Measurements from ENCODE around the gene PRR30.
"Not testable (repeated sequence)": the region's sequence is repeated elsewhere in the genome, so short reads cannot be mapped to it uniquely, and the experiment has no call there.

Gene PRR30

GRCh38 chr2:27139310-27139709, at the start of gene PRR30:
Gene PRR30 (minus strand): TSS chr2:27139410. CDS start chr2:27138329, 1,081 bp downstream.
- no peak for DNase-seq (ENCODE audit: low read depth, low spot score)

GRCh38 chr2:27186613-27187345, 47.6 kb upstream of the PRR30 start:
- DNase-seq (ENCODE audit: low read depth, low spot score) = no peak

GRCh38 chr2:27185331-27186026, 46.3 kb upstream of the PRR30 start:
- no peak for DNase-seq (ENCODE audit: low read depth, low spot score)

DNA sequence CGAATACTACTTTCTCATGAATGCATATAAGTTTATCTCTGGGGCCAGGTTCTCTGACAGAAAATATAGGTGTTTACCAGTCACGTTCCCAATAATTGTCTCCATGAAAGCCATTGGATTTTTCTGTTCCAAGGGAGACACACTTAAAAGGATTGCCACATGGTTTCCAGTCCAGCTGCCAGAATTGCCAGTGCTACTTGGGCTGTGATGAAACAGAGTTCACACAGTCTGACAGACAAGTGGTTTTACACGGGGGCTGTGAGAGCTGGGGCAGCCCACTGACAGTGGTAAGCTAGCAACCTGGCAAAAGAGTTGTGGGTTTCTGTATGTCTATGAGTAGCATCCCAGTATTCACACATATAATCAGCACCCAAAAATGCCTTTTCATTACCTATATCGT, 44.9 kb upstream of the PRR30 start:
- no peak for DNase-seq (ENCODE audit: low read depth, low spot score)

DNA sequence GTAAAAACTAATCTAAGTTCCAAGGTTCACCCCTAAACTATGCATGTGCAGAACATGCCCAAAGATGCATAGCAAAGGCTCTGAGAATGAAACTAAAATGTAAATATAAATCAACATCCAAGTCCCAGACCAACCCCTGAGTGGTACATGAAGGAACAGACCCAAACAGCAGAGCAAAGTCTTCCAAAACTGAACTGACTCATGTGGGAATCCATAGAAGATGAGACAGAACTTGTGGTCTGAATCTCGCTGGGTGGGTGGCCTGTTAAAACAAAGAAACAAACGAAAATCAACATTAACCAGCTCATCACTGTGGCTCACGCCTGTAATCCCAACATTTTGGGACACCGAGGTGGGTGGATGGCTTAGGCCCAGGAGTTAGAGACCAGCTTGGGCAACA, 43.1 kb upstream of the PRR30 start:
- DNase-seq (ENCODE audit: low read depth, low spot score) = peak; percentile 37

GRCh38 chr2:27179344-27180000, 40.3 kb upstream of the PRR30 start:
- no peak for DNase-seq (ENCODE audit: low read depth, low spot score)

GRCh38 chr2:27178469-27178868, 39.3 kb upstream of the PRR30 start:
- no peak for DNase-seq (ENCODE audit: low read depth, low spot score)

GRCh38 chr2:27177441-27178351, 38.5 kb upstream of the PRR30 start:
- DNase-seq (ENCODE audit: low read depth, low spot score) = no peak

GRCh38 chr2:27175781-27176180, 36.6 kb upstream of the PRR30 start:
- not testable (repeated sequence) for DNase-seq (ENCODE audit: low read depth, low spot score)

GRCh38 chr2:27175330-27175729, 36.1 kb upstream of the PRR30 start:
- no peak for DNase-seq (ENCODE audit: low read depth, low spot score)

- no peak for DNase-seq (ENCODE audit: low read depth, low spot score)
Measured at GRCh38 chr2:27174638-27175037, 35.4 kb upstream of the PRR30 start.

DNA sequence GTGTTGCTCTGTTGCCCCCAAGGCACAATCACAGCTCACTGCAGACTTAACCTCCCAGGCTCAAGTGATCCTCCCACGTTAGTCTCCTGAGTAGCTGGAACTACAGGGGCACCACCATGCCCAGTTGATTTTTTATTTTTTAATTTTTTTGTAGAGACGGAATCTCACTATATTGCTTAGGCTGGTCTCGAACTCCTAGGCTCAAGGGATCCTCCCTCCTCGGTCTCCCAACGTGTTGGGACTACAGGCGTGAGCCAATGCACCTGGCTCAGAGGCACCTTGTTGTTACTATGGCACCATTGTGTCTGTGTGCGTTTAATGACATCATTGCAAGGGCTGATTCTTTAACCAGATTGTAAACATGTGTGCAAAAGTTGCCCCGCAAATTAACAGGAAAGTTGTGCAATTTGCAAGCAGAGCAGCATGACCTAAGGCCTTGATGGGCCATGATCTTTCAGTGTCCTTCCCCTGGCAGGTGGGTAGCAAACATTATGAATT, 32.2 kb upstream of the PRR30 start:
- no peak for DNase-seq (ENCODE audit: low read depth, low spot score)

- no peak for DNase-seq (ENCODE audit: low read depth, low spot score)
Measured at GRCh38 chr2:27170581-27171337, 31.5 kb upstream of the PRR30 start.

DNA sequence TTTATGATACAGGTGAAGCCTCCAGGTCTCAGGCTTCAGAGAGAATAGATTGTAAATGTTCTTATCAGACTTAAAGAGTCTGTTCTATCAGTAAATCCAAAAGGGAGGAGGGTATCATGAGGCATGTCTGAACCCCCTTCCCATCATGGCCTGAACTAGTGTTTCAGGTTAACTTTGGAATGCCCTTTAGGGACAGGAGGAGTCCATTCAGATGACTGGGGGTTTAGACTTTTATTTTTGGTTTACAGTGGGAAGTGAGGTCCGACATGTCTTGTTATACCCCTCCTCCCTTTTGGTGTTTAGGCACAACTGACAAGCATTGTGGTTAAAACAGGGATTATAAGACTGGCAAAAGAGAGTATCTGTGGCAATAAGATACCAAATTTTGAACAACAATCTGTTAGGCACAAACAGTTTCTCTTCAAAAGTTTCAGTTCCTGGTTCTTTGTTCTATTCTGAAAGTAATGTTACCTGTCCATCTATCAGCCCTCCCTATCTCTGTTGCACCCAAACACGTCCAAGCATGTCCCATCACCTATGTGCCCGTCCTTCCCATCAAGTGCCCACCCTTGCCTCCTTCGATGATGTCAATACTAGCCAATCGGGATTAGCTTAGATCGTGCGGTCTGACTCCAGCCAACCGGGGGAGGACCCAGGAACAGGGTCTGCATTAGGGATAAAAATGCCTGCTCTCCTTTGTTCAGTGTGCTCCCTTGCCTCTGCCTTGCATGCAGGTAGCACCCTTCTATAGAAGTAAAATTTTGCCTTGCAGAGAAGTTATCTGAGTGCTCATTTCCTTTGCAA, 26.0 kb upstream of the PRR30 start:
- no peak for DNase-seq (ENCODE audit: low read depth, low spot score)

DNA sequence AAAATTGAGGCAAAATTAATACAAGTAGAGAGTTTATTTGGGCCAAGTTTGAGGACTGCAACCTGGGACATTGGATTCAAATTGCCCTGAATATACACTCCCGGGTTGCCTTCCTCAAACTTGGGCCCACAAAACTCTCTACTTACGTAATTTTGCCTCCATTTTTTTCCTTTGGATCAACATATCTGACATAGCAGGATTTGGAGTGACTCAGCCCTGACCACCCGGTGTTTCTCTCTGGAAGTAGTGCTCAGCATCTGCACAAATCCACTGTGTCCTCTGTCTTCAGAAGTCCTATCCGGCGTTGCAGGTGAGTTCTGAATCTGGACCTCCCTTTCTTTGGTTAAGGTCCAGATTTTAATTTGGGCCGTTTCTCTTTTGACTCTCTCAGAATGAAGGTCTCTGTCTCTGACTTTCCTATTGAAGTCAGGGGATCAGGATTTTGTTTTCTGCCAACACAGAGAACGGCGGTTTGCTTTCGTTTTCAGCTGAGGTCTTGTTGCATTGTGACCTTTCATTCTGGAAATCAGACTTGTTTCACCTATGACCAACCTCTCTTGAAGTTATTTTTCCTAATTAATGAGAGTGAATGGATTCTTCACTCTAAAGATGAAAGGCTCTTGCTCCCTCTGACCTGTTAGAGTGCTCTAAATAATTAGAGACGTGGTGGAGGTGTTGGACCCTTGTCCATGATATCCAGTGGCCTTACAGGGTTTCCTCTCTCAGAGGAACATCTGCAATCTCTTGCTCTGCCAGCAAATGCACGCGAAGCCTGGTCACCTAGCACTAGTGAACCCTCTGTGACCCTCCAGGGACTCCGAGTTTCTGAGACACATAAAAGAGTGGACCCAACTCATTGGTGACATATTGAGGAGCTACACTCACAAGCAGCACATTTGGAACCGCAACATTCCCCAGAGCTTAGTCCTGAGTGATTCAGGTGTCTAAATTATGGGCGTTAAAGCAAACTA, 23.2 kb upstream of the PRR30 start:
- DNase-seq (ENCODE audit: low read depth, low spot score) = no peak

DNA sequence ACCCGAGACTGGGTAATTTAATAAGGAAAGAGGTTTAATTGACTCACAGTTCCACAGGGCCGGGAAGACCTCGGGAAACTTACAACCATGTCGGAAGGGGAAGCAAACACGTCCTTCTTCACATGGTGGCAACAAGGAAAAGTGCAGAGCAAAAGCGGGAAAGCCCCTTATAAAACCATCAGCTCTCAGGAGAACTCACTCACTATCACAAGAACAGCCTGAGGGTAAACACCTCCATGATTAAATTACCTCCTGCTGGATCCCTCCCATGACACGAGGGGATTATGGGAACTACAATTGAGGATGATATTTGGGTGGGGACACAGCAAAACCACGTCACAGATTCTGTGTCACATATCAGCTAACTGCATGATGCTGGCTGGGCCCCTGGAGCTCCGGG, 21.0 kb upstream of the PRR30 start:
- DNase-seq (ENCODE audit: low read depth, low spot score) = no peak

- no peak for DNase-seq (ENCODE audit: low read depth, low spot score)
Measured at GRCh38 chr2:27159271-27159670, 20.1 kb upstream of the PRR30 start.

DNA sequence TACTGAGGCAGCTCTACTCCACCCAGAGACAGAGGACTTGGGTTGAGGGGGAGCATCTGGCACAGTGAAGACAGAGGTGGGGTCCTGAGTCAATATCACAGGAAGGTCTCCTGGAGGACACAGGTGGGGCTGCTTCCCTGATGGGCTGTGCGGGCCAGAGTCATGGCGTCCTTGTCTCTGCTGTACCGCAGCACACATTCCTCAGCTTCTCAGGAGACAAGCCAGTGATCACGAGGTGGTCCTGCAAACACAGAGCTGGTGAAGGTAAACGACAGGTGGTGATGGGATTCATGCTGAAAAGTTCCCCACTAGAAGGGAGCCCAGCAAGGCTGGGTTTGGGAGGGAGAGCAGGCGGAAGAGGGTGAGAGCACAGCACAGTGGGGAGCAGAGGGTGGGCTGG, 19.3 kb upstream of the PRR30 start:
- no peak for DNase-seq (ENCODE audit: low read depth, low spot score)

DNA sequence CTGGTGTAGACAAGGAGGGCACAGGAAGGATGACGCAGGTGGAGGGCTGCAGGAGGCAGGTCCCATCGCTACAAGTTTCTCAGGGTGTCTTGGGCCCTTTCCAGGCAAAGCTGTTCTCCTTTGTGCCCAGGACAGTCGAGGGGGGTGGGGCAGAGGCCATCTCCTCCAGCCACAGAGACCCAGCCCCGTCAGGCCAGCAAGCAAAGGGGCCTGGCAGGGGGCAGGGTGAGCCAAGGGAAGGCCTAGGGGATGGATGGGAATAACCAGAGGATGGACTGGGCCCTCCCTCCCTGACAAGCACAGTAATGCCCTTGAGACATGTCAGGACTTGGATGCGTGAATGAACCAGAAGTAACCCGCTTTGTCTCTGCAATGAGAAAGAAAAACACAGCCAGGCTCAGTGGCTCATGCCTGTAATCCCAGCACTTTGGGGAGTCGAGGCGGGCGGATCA, 15.9 kb upstream of the PRR30 start:
- no peak for DNase-seq (ENCODE audit: low read depth, low spot score)
